ENCODE data around the gene PHTF2. TPM values are rescaled to one million over a fixed set of nuclear protein-coding genes. Genes with fewer than 3 reads are reported as not detected.

PHTF2 gene
- total RNA-seq, 1 experiment from 2014 or later, result 36.9 TPM

- Histone ChIP-seq H3K27me3 (replicated peaks; ENCODE audit: control insufficient read depth, insufficient read depth, low read length) (no peaks in the 10 kb centered on the region), H3K9me3 (no peaks in the 10 kb centered on the region), H3K36me3 (ENCODE audit: control insufficient read depth, insufficient read depth, low read length) (no peaks in the 10 kb centered on the region), H3K4me1 (no peaks in the 10 kb centered on the region), H3K4me3 (ENCODE audit: low read depth, low read length) (no peak overlapping the region)
- no peak for TF ChIP-seq CTCF (IDR thresholded peaks at IDR 0.05; ENCODE audit: insufficient read depth in 1 of 2, low read depth in 1 of 2, low read length in 1 of 2, severe bottlenecking in 1 of 2, unreplicated experiment in 1 of 2)
- DNase-seq, result no peak
- no peaks in the 10 kb centered on the region for H3K9me3 Mint-ChIP-seq (ENCODE audit: unreplicated experiment)
- H3K27me3 Mint-ChIP-seq (ENCODE audit: insufficient read depth, unreplicated experiment), result no peaks in the 10 kb centered on the region
- CTCF ChIA-PET, result no interaction called here
- intact Hi-C loops (cut with micrococcal nuclease; ENCODE audit: unreplicated experiment), result no loop called here
- POLR2A ChIA-PET, result no interaction called here
- no TSS peak for BruUV-seq (replicated peaks)
- H3K27ac Mint-ChIP-seq (ENCODE audit: unreplicated experiment), result no peak overlapping the region
- peaks cover 12% of the 10 kb centered on the region for H3K36me3 Mint-ChIP-seq (ENCODE audit: insufficient read depth, unreplicated experiment)
- H3K4me1 Mint-ChIP-seq (ENCODE audit: low read depth, unreplicated experiment), result no peaks in the 10 kb centered on the region
- H3K4me3 Mint-ChIP-seq (ENCODE audit: unreplicated experiment), result no peak overlapping the region
Measured at GRCh38 chr7:77954773-77955555, 156.4 kb downstream of the PHTF2 start.

GRCh38 chr7:77958436-77958835 is 159.9 kb downstream of the PHTF2 start:
- no peak for DNase-seq
- no peak for TF ChIP-seq CTCF (IDR thresholded peaks at IDR 0.05; ENCODE audit: insufficient read depth in 1 of 2, low read depth in 1 of 2, low read length in 1 of 2, severe bottlenecking in 1 of 2, unreplicated experiment in 1 of 2)
- Mint-ChIP-seq H3K36me3 (ENCODE audit: insufficient read depth, unreplicated experiment) (no peaks in the 10 kb centered on the region), H3K4me1 (ENCODE audit: low read depth, unreplicated experiment) (no peaks in the 10 kb centered on the region), H3K27me3 (ENCODE audit: insufficient read depth, unreplicated experiment) (no peaks in the 10 kb centered on the region), H3K4me3 (ENCODE audit: unreplicated experiment) (no peak overlapping the region), H3K27ac (ENCODE audit: unreplicated experiment) (no peak overlapping the region), H3K9me3 (ENCODE audit: unreplicated experiment) (no peaks in the 10 kb centered on the region)
- BruUV-seq (replicated peaks), result no TSS peak
- ChIA-PET POLR2A (no interaction called here), CTCF (no interaction called here)
- Histone ChIP-seq H3K27me3 (replicated peaks; ENCODE audit: control insufficient read depth, insufficient read depth, low read length) (no peaks in the 10 kb centered on the region), H3K36me3 (ENCODE audit: control insufficient read depth, insufficient read depth, low read length) (no peaks in the 10 kb centered on the region), H3K9me3 (no peaks in the 10 kb centered on the region), H3K4me1 (no peaks in the 10 kb centered on the region), H3K4me3 (ENCODE audit: low read depth, low read length) (no peak overlapping the region)
- intact Hi-C loops (cut with micrococcal nuclease; ENCODE audit: unreplicated experiment), result no loop called here

GRCh38 chr7:77959080-77959479 is 160.5 kb downstream of the PHTF2 start:
- Mint-ChIP-seq H3K9me3 (ENCODE audit: unreplicated experiment) (no peaks in the 10 kb centered on the region), H3K27ac (ENCODE audit: unreplicated experiment) (no peak overlapping the region), H3K27me3 (ENCODE audit: insufficient read depth, unreplicated experiment) (no peaks in the 10 kb centered on the region), H3K4me3 (ENCODE audit: unreplicated experiment) (no peak overlapping the region), H3K4me1 (ENCODE audit: low read depth, unreplicated experiment) (no peaks in the 10 kb centered on the region), H3K36me3 (ENCODE audit: insufficient read depth, unreplicated experiment) (no peaks in the 10 kb centered on the region)
- CTCF ChIA-PET, result no interaction called here
- no peak for DNase-seq
- no peak overlapping the region for H3K4me3 ChIP-seq (ENCODE audit: low read depth, low read length)
- POLR2A ChIA-PET, result no interaction called here
- intact Hi-C loops (cut with micrococcal nuclease; ENCODE audit: unreplicated experiment), result no loop called here
- BruUV-seq (replicated peaks), result no TSS peak
- no peaks in the 10 kb centered on the region for H3K4me1 ChIP-seq
- H3K9me3 ChIP-seq, result no peaks in the 10 kb centered on the region
- TF ChIP-seq CTCF (IDR thresholded peaks at IDR 0.05; ENCODE audit: insufficient read depth in 1 of 2, low read depth in 1 of 2, low read length in 1 of 2, severe bottlenecking in 1 of 2, unreplicated experiment in 1 of 2), result no peak
- no peaks in the 10 kb centered on the region for H3K36me3 ChIP-seq (ENCODE audit: control insufficient read depth, insufficient read depth, low read length)
- no peaks in the 10 kb centered on the region for H3K27me3 ChIP-seq (replicated peaks; ENCODE audit: control insufficient read depth, insufficient read depth, low read length)

Measured in Caco-2 (cell line).